ENCODE data around the gene ZDHHC11B. TPM values are rescaled to one million over a fixed set of nuclear protein-coding genes. Genes with fewer than 3 reads are reported as not detected.
"Not testable (repeated sequence)": the region's sequence is repeated elsewhere in the genome, so short reads cannot be mapped to it uniquely, and the experiment has no call there.

Gene ZDHHC11B
- total and polyA plus RNA-seq, 5 donors = 6.6 to 49.2 (median 22.2) TPM

- Histone ChIP-seq H3K27me3 (ENCODE audit: control insufficient read depth, insufficient read depth) (no peaks in the 10 kb centered on the region), H3K4me1 (ENCODE audit: control insufficient read depth, insufficient read depth, low read length) (no peaks in the 10 kb centered on the region), H3K4me3 (ENCODE audit: low read length) (no peak overlapping the region), H3K9me3 (ENCODE audit: control insufficient read depth, low read length) (no peaks in the 10 kb centered on the region), H3K27ac (ENCODE audit: low read length) (no peak overlapping the region)
- ATAC-seq (no peak), DNase-seq (peak; percentile 33 to 64 (median 43))
- intact Hi-C loops (cut with DNase I) = loop anchor here in 1 of 4 donors (5.0 kb wide), 1 partner anchor 89 kb away; no protein-coding TSS in a partner anchor
- WGBS = 88% methylated on average over 17 of the region's 20 CpGs
Observed at GRCh38 chr5:775961-776861, 8.3 kb downstream of the ZDHHC11B start.

- DNase-seq (peak; percentile 42 to 64 (median 54)), ATAC-seq (peak; percentile 3 to 7)
- intact Hi-C loops (cut with DNase I) = loop anchor here in 1 of 4 donors (5.0 kb wide), 1 partner anchor 88 kb away; no protein-coding TSS in a partner anchor
- not testable (repeated sequence) for H3K4me3 ChIP-seq (ENCODE audit: low read length); H3K4me1 ChIP-seq (ENCODE audit: control insufficient read depth, insufficient read depth, low read length); H3K9me3 ChIP-seq (ENCODE audit: control insufficient read depth, low read length); H3K27me3 ChIP-seq (ENCODE audit: control insufficient read depth, insufficient read depth); H3K27ac ChIP-seq (ENCODE audit: low read length)
- 77% methylated on average over 7 of the region's 9 CpGs for WGBS
Observed at GRCh38 chr5:775595-775960, 9.0 kb downstream of the ZDHHC11B start.

DNA sequence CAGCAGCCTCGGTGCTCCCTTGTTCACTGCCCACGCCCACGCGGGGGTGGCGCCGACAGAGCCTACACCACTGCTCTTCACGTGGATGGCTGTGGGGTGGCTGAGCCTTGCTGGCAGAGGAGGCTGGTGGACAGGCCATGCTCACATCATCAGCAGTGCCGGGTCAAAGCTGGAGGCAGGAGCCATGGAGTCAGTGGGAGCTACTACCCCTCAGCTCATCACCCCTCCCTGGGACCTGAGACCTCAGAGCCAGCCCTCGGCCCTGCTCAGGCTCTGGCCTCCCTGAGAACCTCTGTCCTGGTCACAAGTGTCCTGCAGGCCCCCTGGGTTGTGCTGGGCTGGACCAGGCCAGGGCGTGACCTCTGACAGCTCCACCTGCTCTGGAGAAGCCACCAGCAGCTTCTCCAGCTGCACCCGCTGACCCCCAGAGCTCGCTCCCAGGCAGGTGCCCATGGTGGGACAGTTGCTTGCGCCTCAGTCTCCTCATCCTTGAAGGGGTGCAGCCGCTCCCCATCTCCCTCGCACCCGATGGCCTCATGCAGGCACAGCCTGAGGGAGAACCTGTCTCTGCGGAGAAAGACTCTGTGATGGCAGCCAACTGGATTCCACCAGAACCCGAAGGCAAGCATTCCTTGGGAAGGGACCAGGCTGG, 9.5 kb downstream of the ZDHHC11B start:
- WGBS = 78% methylated on average over 18 of the region's 18 CpGs
- H3K4me1 ChIP-seq (ENCODE audit: control insufficient read depth, insufficient read depth, low read length); H3K4me3 ChIP-seq (ENCODE audit: low read length); H3K27ac ChIP-seq (ENCODE audit: low read length); H3K9me3 ChIP-seq (ENCODE audit: control insufficient read depth, low read length); H3K27me3 ChIP-seq (ENCODE audit: control insufficient read depth, insufficient read depth): not testable (repeated sequence)
- intact Hi-C loops (cut with DNase I) = loop anchor here in 1 of 4 donors (5.0 kb wide), 1 partner anchor 88 kb away; no protein-coding TSS in a partner anchor
- ATAC-seq (peak in 1 of 2 donors; percentile 1), DNase-seq (peak; percentile 30 to 63 (median 38))

GRCh38 chr5:774304-774703, 10.2 kb downstream of the ZDHHC11B start:
- H3K4me1 ChIP-seq (ENCODE audit: control insufficient read depth, insufficient read depth, low read length); H3K4me3 ChIP-seq (ENCODE audit: low read length); ATAC-seq; H3K27ac ChIP-seq (ENCODE audit: low read length); H3K27me3 ChIP-seq (ENCODE audit: control insufficient read depth, insufficient read depth); H3K9me3 ChIP-seq (ENCODE audit: control insufficient read depth, low read length); intact Hi-C loops (cut with DNase I): not testable (repeated sequence)
- DNase-seq = peak in 2 of 3 donors; percentile 48 to 54
- WGBS = 97% methylated on average over 3 of the region's 6 CpGs

GRCh38 chr5:773517-774264, 10.8 kb downstream of the ZDHHC11B start:
- ATAC-seq (no peak), DNase-seq (peak in 2 of 3 donors; percentile 44 to 58)
- intact Hi-C loops (cut with DNase I) = no loop called here
- H3K27ac ChIP-seq (ENCODE audit: low read length) = no peak overlapping the region
- H3K4me3 ChIP-seq (ENCODE audit: low read length) = no peak overlapping the region
- no peaks in the 10 kb centered on the region for H3K27me3 ChIP-seq (ENCODE audit: control insufficient read depth, insufficient read depth)
- no peaks in the 10 kb centered on the region for H3K9me3 ChIP-seq (ENCODE audit: control insufficient read depth, low read length)
- WGBS = 94% methylated on average over 11 of the region's 12 CpGs
- H3K4me1 ChIP-seq (ENCODE audit: control insufficient read depth, insufficient read depth, low read length) = no peaks in the 10 kb centered on the region

DNA sequence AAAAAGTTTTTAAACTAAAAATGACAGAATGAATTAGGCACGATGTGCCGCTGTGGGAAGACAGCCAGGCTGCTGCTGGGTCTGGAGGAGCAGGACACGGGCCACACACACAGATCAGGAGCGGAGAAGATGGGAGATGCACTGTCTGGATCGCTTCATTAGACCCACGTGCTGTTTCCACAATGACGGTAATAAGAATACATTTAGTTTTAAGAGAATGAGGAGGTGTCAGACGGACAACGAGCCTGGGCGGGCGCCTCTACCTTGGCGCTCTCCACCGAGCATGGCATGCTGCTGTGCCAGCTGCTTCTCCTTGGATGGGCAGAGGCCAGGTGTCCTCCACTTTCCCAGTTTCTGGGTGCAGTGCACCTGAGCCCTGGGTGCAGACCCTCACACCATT, 11.6 kb downstream of the ZDHHC11B start:
- ATAC-seq; H3K4me1 ChIP-seq (ENCODE audit: control insufficient read depth, insufficient read depth, low read length); H3K27me3 ChIP-seq (ENCODE audit: control insufficient read depth, insufficient read depth); H3K27ac ChIP-seq (ENCODE audit: low read length); H3K9me3 ChIP-seq (ENCODE audit: control insufficient read depth, low read length); intact Hi-C loops (cut with DNase I); H3K4me3 ChIP-seq (ENCODE audit: low read length): not testable (repeated sequence)
- 84% methylated on average over 13 of the region's 13 CpGs for WGBS
- peak in 2 of 3 donors; percentile 61 to 64 for DNase-seq

GRCh38 chr5:772547-772890, 12.0 kb downstream of the ZDHHC11B start:
- H3K27ac ChIP-seq (ENCODE audit: low read length); H3K4me1 ChIP-seq (ENCODE audit: control insufficient read depth, insufficient read depth, low read length); intact Hi-C loops (cut with DNase I); H3K4me3 ChIP-seq (ENCODE audit: low read length); H3K27me3 ChIP-seq (ENCODE audit: control insufficient read depth, insufficient read depth); H3K9me3 ChIP-seq (ENCODE audit: control insufficient read depth, low read length); ATAC-seq: not testable (repeated sequence)
- WGBS = 83% methylated on average over 2 of the region's 14 CpGs
- peak in 1 of 3 donors; percentile 18 for DNase-seq

GRCh38 chr5:771841-772546, 12.5 kb downstream of the ZDHHC11B start:
- H3K4me1 ChIP-seq (ENCODE audit: control insufficient read depth, insufficient read depth, low read length); H3K4me3 ChIP-seq (ENCODE audit: low read length); intact Hi-C loops (cut with DNase I); H3K27ac ChIP-seq (ENCODE audit: low read length); ATAC-seq; DNase-seq; H3K9me3 ChIP-seq (ENCODE audit: control insufficient read depth, low read length); H3K27me3 ChIP-seq (ENCODE audit: control insufficient read depth, insufficient read depth): not testable (repeated sequence)
- 81% methylated on average over 6 of the region's 31 CpGs for WGBS

GRCh38 chr5:771087-771781, 13.3 kb downstream of the ZDHHC11B start:
- ATAC-seq; H3K4me1 ChIP-seq (ENCODE audit: control insufficient read depth, insufficient read depth, low read length); H3K9me3 ChIP-seq (ENCODE audit: control insufficient read depth, low read length); H3K27me3 ChIP-seq (ENCODE audit: control insufficient read depth, insufficient read depth); H3K4me3 ChIP-seq (ENCODE audit: low read length); intact Hi-C loops (cut with DNase I); H3K27ac ChIP-seq (ENCODE audit: low read length): not testable (repeated sequence)
- DNase-seq = peak in 2 of 3 donors; percentile 32 to 62
- WGBS = 84% methylated on average over 18 of the region's 19 CpGs

DNA sequence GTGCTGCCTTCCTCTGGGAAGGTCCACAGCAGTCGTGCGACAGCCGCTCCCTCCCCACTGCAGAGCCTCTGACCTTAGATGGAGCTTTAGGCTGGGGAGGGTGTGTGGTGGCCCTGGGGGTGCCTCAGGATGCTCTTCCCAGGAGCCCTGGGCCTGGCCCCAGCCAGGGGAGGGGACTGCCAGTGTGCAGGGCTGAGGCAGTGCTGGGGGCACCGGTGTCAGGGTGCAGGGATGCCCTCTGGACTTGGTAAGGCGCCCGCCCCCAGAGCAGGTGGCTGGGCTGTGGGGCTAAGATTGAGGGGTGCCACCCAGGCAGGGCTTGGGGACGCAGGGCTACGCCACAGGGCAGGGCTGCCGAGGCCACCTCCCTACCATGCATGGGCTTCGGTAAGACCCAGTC, 13.9 kb downstream of the ZDHHC11B start:
- H3K27me3 ChIP-seq (ENCODE audit: control insufficient read depth, insufficient read depth); H3K9me3 ChIP-seq (ENCODE audit: control insufficient read depth, low read length); H3K4me3 ChIP-seq (ENCODE audit: low read length); H3K4me1 ChIP-seq (ENCODE audit: control insufficient read depth, insufficient read depth, low read length); H3K27ac ChIP-seq (ENCODE audit: low read length); intact Hi-C loops (cut with DNase I): not testable (repeated sequence)
- DNase-seq = peak in 2 of 3 donors; percentile 31 to 52
- ATAC-seq = peak in 1 of 2 donors; percentile 5
- WGBS = 90% methylated on average over 8 of the region's 10 CpGs

All from right cardiac atrium (tissue), 5 donors.